ENCODE results near the gene PLEKHH1.
"Not testable (repeated sequence)": the region's sequence is repeated elsewhere in the genome, so short reads cannot be mapped to it uniquely, and the experiment has no call there.

The PLEKHH1 gene

GRCh38 chr14:67584978-67585377 is 51.9 kb downstream of the PLEKHH1 start:
- TF ChIP-seq EZH2phosphoT487 (IDR thresholded peaks at IDR 0.05; ENCODE audit: low read depth) (no peak), CTCF (IDR thresholded peaks at IDR 0.05; ENCODE audit: low read depth, low read length) (no peak)
- H3K36me3 ChIP-seq (replicated peaks; ENCODE audit: low read depth, low read length) = peaks cover 7% of the 10 kb centered on the region
- H3K9me3 ChIP-seq (ENCODE audit: insufficient read depth, low read length) = no peaks in the 10 kb centered on the region
- no peak overlapping the region for H3K9ac ChIP-seq (ENCODE audit: low read length)
- H3K4me2 ChIP-seq (ENCODE audit: low read length) = no peak overlapping the region
- H3K79me2 ChIP-seq (ENCODE audit: low read length) = no peaks in the 10 kb centered on the region
- no peak overlapping the region for H3K27ac ChIP-seq (ENCODE audit: low read length)
- H2AFZ ChIP-seq (ENCODE audit: low read depth, low read length) = no peak overlapping the region
- no peaks in the 10 kb centered on the region for H4K20me1 ChIP-seq (ENCODE audit: insufficient read depth, low read length)
- peaks cover 7% of the 10 kb centered on the region for H3K4me1 ChIP-seq (ENCODE audit: low read length)
- no peak overlapping the region for H3K4me3 ChIP-seq (ENCODE audit: low read length)
- no peaks in the 10 kb centered on the region for H3K27me3 ChIP-seq (ENCODE audit: low read depth, low read length)

- Histone ChIP-seq H4K20me1 (ENCODE audit: insufficient read depth, low read length) (no peaks in the 10 kb centered on the region), H3K9me3 (ENCODE audit: insufficient read depth, low read length) (no peaks in the 10 kb centered on the region), H3K4me1 (ENCODE audit: low read length) (peaks cover 7% of the 10 kb centered on the region), H2AFZ (ENCODE audit: low read depth, low read length) (no peak overlapping the region), H3K79me2 (ENCODE audit: low read length) (no peaks in the 10 kb centered on the region), H3K36me3 (replicated peaks; ENCODE audit: low read depth, low read length) (peaks cover 9% of the 10 kb centered on the region), H3K27me3 (ENCODE audit: low read depth, low read length) (no peaks in the 10 kb centered on the region), H3K4me2 (ENCODE audit: low read length) (no peak overlapping the region), H3K4me3 (ENCODE audit: low read length) (no peak overlapping the region), H3K9ac (ENCODE audit: low read length) (no peak overlapping the region), H3K27ac (ENCODE audit: low read length) (no peak overlapping the region)
- TF ChIP-seq EZH2phosphoT487 (IDR thresholded peaks at IDR 0.05; ENCODE audit: low read depth) = no peak
- TF ChIP-seq CTCF (IDR thresholded peaks at IDR 0.05; ENCODE audit: low read depth, low read length) = no peak
These were observed 53.3 kb downstream of the PLEKHH1 start for GRCh38 chr14:67586369-67586768.

- TF ChIP-seq CTCF (IDR thresholded peaks at IDR 0.05; ENCODE audit: low read depth, low read length) = no peak
- no peak for TF ChIP-seq EZH2phosphoT487 (IDR thresholded peaks at IDR 0.05; ENCODE audit: low read depth)
- Histone ChIP-seq H3K27me3 (ENCODE audit: low read depth, low read length) (no peaks in the 10 kb centered on the region), H3K9me3 (ENCODE audit: insufficient read depth, low read length) (no peaks in the 10 kb centered on the region), H3K27ac (ENCODE audit: low read length) (no peak overlapping the region), H3K79me2 (ENCODE audit: low read length) (no peaks in the 10 kb centered on the region), H3K4me1 (ENCODE audit: low read length) (peaks cover 7% of the 10 kb centered on the region), H3K4me2 (ENCODE audit: low read length) (no peak overlapping the region), H3K36me3 (replicated peaks; ENCODE audit: low read depth, low read length) (peaks cover 13% of the 10 kb centered on the region), H2AFZ (ENCODE audit: low read depth, low read length) (no peak overlapping the region), H3K4me3 (ENCODE audit: low read length) (no peak overlapping the region), H4K20me1 (ENCODE audit: insufficient read depth, low read length) (no peaks in the 10 kb centered on the region), H3K9ac (ENCODE audit: low read length) (no peak overlapping the region)
These were observed 56.2 kb downstream of the PLEKHH1 start for GRCh38 chr14:67589204-67589770.

GRCh38 chr14:67593650-67594049 is 60.6 kb downstream of the PLEKHH1 start:
- not testable (repeated sequence) for H3K79me2 ChIP-seq (ENCODE audit: low read length); H3K9me3 ChIP-seq (ENCODE audit: insufficient read depth, low read length); H2AFZ ChIP-seq (ENCODE audit: low read depth, low read length); H3K4me1 ChIP-seq (ENCODE audit: low read length); H3K9ac ChIP-seq (ENCODE audit: low read length); H3K36me3 ChIP-seq (replicated peaks; ENCODE audit: low read depth, low read length); H3K27ac ChIP-seq (ENCODE audit: low read length); H3K27me3 ChIP-seq (ENCODE audit: low read depth, low read length); H3K4me2 ChIP-seq (ENCODE audit: low read length); H4K20me1 ChIP-seq (ENCODE audit: insufficient read depth, low read length); H3K4me3 ChIP-seq (ENCODE audit: low read length)
